ENCODE data around the gene KRT78.

Gene KRT78

GRCh38 chr12:52812749-52813148 is 36.0 kb downstream of the KRT78 start:
- DNase-seq (ENCODE audit: low read depth in 2 of 2): no peak

DNA sequence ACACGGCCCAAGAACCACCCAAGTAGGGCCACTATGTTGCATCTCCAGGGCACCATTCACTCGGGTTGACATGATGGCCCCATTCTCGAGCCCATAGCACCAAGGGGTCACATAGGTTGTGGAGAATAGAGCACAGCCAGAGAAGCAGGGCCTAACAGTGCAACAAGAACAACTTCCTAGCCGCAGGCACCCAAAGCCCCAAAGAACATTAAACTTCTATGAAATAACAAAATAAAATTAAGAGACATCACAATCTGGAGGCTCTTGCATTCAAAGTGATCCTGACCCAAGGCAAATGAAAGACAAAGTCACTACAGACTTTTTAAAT is 36.8 kb downstream of the KRT78 start:
- DNase-seq (ENCODE audit: low read depth in 2 of 2): no peak

DNA sequence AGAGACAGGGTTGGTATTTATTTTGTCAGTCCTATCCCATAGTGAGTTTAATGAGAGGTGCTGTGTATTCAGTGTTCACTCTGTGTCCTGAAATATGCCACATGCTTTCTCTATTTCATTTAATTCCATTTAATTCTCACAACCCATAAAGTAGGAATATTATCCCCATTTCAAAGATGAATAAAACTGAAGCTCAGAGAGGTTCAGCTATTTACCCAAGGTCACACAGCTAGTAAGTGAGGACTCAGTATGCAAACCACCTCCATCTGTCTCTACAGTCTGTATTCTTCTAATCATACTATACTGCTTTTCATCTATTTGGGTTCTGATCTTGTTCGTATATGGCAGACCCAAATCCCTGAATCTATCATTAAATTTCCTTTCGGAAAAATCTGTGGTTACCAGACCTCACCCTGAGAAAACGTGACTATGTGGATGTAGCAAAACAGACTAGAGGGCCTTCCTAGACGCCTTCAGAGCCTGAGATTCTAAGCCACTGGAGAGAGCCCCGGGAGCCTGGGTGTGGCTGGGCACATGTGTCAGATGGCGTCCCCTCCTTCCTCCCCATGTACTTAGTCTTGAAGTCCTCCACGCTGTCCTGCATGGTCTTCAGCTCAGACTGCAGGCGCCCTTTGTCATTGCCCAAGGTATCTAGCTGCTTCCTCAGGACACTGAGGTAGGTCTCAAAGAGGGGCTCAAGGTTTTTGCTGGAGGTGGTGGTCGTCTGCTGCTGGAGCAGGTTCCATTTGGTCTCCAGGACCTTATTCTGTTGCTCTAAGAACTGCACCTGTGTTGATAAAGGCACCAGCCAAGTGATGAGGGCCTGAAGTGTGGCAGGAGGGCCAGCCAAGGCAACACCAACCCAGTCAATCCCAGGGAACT is 37.4 kb downstream of the KRT78 start:
- no peak for DNase-seq (ENCODE audit: low read depth in 2 of 2)

GRCh38 chr12:52810554-52810953 is 38.2 kb downstream of the KRT78 start:
- no peak for DNase-seq (ENCODE audit: low read depth in 2 of 2)

DNA sequence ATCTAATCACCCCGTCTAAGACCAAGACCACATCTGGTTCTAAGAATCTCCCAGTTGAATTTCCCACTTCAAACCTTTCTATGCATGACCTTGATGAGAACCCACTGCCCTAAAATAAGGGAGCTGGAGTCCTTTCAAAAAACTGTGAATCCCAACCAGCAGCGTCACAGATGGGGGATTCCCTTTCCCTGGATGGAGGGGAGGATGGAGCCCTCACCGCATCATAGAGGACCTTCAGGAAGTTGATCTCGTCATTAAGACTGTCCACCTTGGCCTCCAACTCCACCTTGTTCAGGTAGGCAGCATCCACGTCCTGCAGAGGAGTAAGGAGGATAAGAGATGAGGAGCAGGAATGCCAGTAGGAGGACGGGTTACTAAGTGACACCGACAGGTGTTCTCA is 39.6 kb downstream of the KRT78 start:
- DNase-seq (ENCODE audit: low read depth in 2 of 2): no peak

- no peak for DNase-seq (ENCODE audit: low read depth in 2 of 2)
These were observed 40.1 kb downstream of the KRT78 start for GRCh38 chr12:52808573-52809160.

DNA sequence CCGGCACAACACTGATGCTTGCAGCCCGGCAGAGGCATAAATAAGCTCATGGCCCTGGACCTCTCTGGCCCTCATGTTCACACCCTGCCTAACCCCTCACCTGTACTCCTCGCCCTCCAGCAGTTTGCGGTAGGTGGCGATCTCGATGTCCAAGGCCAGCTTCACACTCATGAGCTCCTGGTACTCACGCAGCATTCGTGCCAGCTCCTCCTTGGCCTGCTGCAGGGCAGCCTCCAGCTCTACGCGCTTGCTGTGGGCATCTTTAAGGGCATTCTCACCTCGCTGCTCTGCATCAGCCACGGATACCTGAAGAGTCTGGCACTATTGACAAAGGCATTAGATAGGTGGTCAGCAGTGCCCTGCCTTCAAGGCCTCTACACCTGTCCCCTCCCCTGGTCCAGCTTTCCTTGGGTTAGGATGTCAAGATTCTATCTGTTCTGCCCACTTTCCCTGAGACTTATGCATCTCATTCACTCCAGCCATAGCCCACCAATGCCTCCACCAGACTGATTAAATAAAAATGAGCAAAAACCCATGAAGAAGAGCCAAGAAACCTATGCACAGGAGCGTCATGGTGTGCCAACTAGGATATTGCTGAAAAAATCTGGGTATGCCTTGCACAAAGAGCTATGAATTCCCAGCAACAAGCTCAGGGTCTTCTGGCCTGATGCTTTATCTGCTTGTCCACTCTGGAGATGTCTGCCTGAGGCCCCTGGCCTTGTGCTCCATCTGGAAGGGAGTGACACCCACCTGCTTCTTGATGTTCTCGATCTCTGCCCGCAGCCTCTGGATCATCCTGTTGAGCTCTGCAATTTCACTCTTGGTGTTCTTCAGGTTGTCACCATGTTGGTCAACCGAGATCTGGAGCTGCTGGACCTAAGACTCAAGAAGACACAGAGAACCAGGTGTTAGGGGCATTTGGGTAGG is 41.0 kb downstream of the KRT78 start:
- DNase-seq (ENCODE audit: low read depth in 2 of 2): no peak

- no peak for DNase-seq (ENCODE audit: low read depth in 2 of 2)
These were observed 41.8 kb downstream of the KRT78 start for GRCh38 chr12:52806821-52807543.

DNA sequence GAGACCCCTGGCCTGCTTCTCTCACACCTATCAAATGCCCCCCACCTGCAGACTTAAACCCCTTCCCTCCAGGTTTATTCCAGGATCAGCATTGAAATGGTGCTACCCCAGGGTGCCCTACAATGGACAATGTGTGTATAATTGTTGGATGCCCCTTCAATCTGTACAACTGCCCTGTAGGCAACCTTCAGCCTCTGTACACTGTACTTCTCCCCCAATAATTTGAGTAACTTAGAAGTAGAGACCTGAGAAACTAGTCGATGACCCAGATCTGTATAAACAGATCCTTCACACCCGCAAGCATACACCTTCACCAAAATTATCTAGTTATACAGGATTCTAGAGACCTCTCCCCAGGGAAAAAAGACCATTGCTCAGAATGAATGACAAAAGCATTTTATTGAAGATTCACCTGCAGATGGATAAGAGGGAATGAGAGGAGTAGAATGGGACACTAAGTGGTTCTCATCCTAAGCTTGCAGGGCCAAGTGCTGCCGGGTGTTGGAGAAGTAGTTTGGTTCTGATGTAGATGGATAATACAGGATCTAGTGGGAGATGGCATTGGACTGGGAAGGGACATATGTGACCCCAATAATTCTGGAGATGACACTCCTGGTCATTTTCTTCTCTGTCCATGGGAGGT is 42.5 kb downstream of the KRT78 start:
- no peak for DNase-seq (ENCODE audit: low read depth in 2 of 2)

GRCh38 chr12:52805739-52806138 is 43.1 kb downstream of the KRT78 start:
- no peak for DNase-seq (ENCODE audit: low read depth in 2 of 2)

DNA sequence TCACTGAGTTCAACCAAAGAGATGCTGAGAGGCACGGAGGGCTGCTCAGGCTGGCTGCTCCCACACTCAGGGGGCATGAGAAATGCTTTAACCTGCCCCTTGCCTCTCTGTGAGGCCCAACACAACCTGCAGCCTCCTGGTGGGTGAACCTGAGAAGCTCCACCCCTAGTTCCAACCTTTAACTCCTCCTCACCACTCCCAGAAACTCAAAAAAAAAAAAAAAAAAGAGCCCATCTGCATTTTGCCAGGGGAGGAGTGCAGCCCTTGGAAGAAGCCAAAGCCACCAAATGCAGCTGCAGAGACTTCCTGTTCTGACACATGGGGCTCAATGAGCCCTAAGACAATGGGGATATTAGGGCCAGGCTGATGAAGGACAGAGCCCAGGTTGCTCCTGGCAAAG is 43.8 kb downstream of the KRT78 start:
- DNase-seq (ENCODE audit: low read depth in 2 of 2): no peak

DNA sequence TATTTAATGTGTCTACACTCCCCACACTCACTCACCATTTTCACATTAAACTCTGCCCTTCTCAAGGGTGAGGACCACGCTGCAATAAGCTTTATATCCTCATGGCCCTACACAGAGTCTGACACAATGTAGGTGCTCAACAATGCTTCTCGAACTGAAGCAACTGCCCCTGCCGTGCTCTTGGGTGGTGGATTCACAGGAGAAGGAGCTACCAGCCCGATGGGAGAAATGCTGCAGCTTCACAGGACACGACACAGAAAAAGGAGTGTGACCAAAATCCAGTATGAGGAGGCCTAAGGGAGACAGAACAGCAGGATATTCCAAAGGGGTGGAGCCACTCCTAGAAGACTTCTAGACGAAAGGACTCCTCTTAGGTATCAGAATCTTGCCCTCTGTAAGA is 46.4 kb downstream of the KRT78 start:
- DNase-seq (ENCODE audit: low read depth in 2 of 2): no peak

GRCh38 chr12:52801773-52802172 is 47.0 kb downstream of the KRT78 start:
- no peak for DNase-seq (ENCODE audit: low read depth in 2 of 2)

DNA sequence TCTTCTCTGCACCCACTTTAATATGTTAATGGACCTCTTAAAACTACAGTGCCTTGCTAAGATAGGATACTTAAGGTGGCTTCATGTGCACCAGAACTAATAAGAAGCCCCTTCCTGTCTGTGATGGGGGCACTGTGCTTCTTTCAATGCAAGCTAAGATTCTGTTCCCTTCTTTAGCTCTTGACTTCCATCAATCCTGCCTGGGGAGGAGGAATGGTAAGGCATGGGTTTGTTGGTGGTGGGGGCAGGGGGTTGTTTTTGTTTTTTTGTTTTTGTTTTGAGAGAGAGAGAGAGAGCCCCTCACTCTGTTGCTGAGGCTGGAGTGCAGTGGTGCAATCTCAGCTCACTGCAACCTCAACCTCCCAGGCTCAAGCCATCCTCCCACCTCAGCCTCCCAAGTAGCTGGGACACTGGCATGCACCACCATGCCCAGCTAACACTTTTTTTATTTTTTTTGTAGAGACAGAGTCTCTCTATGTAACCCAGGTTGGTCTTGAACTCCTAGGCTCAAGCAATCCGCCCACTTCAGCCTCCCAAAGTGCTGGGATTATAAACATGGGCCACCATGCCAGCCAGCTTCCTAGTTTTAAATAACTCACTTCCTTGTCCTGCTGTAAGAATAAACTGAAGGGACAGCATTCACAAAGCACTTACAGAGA is 48.4 kb downstream of the KRT78 start:
- DNase-seq (ENCODE audit: low read depth in 2 of 2): no peak

GRCh38 chr12:52799505-52800211 is 49.1 kb downstream of the KRT78 start:
- no peak for DNase-seq (ENCODE audit: low read depth in 2 of 2)

- DNase-seq (ENCODE audit: low read depth in 2 of 2): no peak
These were observed 49.9 kb downstream of the KRT78 start for GRCh38 chr12:52798671-52799504.

DNA sequence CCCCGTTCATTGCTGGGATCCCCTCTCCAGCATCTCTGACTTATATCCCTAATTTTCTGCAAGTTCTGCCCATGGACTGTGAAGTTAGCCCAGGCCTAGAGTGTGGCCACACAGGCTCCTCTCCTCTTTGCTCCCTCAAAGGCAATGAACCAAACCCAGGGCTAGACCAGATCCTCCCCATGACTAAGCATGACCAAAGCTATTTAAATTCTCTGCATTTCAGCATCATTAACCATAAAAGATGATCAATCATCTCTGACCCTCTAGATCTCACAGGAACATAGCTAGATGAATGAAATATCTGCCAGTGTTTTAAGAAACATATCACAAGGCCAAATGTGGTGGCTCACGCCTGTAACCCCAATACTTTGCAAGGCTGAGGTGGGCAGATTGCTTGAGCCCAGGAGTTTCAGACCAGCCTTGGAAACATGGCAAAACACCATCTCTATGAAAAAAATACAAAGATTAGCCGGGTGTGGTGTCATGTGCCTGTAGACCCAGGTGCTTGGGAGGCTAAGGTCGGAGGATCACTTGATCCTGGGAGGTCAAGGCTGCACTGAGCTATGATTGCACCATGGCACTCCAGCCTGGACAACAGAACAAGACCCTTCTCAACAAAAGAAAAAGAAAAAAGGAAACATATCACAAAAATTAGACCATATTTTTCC is 50.7 kb downstream of the KRT78 start:
- DNase-seq (ENCODE audit: low read depth in 2 of 2): no peak

GRCh38 chr12:52797529-52797894 is 51.3 kb downstream of the KRT78 start:
- DNase-seq (ENCODE audit: low read depth in 2 of 2): no peak
